NAMALWA (cell line): ENCODE results near the gene FAM174B.

Source experiments
- DNase-seq: peaks from one replicate; pipeline ENCODE4 v3.0.0-alpha.2; 2015; ENCODE audit warnings: low spot score

FAM174B gene

GRCh38 chr15:92638709-92639365 lies 16.7 kb downstream of the FAM174B start:
- DNase-seq: no peak

DNA sequence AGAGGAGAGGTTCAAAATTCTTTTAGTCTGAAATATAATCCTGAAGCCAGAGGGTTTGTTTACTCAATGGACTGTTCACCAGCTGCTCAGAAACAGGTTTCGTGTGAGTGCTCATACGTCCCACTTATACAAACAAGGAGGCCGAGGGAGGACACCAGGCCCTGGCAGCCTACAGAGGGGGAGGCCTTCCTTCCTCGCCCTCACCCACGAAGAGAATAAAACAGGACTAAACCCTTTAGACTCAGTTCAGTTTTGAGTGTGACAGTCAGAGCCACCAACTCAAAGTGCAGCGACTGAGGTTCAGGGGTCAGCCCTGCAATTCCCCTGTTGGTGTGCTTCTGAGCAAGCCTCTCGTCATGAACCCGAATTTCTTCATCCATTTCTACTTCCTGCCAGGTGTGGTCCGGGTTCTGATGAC lies 17.3 kb downstream of the FAM174B start:
- DNase-seq: no peak

GRCh38 chr15:92637626-92638025 lies 17.9 kb downstream of the FAM174B start:
- DNase-seq: no peak

GRCh38 chr15:92636908-92637481 lies 18.6 kb downstream of the FAM174B start:
- no peak for DNase-seq

DNA sequence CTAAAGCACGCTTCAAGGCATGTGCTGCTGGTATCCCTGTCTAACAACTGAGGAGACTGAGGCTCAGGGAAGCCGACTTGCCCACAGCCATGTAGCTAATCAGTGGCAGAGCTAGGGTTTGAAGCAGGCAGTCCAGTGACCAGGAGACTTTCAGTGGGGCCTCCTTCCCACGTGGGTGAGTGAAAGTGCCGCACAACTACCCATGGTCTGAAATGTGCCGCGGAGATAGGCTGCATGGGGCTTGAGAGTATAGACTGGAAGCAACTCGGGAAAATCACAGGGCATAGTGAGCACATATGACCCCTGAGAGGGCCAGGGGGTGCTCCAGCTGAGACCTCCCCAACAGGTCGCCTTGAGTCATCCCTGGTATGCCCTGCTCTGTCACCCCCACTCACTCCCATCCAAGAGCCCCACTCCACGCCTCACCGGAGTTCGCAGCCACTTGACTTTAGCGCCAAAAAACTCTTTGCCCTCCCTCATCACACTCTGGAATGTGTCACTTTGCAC lies 19.1 kb downstream of the FAM174B start:
- no peak for DNase-seq

DNA sequence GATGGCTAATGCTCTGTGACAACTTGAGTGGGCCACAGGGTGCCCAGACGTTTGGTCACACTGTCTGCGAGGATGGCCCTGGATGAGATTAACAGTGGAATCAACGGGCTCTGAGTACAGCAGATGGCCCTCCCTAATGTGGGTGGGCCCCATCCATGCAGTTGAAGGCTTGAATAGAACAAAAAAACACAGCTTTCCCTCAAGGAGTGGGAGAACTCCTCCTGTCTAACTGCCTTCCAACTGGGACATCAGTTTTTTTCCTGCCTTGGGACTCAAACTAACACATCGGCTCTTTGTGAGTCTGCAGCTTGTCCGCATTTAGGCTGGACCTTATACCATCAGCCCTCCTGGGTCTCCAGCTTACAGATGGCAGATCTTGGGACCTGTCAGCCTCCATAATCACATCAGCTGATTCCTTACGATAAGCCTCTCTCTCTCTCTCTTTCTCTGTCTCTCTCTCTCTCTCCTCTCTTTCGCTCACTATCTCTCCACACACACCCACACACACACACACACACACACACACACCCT lies 20.8 kb downstream of the FAM174B start:
- no peak for DNase-seq

GRCh38 chr15:92634060-92634459 lies 21.5 kb downstream of the FAM174B start:
- DNase-seq: no peak

DNA sequence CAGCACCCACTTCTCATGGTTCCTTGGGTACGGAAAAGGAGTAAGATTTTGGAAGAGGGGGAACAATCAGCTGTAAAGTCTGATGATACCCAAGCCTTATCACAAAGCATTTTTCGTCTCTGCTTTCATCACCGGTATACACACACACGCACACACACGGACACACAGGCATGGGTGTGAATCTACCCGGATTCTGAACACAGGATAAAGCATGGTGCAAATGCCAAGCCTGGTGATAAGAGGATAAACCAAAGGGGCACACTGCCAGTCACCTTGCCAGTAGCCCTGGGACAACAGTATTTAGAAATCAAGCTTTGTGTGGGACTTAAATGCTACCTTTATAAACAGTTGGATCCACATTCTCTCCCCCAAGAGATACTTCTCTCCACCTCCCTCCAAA lies 22.2 kb downstream of the FAM174B start:
- no peak for DNase-seq

GRCh38 chr15:92633001-92633400 lies 22.6 kb downstream of the FAM174B start:
- no peak for DNase-seq

- DNase-seq: no peak
Measured at GRCh38 chr15:92631721-92632120, 23.9 kb downstream of the FAM174B start.

GRCh38 chr15:92629975-92630626 lies 25.5 kb downstream of the FAM174B start:
- DNase-seq: no peak

GRCh38 chr15:92629276-92629974 lies 26.1 kb downstream of the FAM174B start:
- no peak for DNase-seq

DNA sequence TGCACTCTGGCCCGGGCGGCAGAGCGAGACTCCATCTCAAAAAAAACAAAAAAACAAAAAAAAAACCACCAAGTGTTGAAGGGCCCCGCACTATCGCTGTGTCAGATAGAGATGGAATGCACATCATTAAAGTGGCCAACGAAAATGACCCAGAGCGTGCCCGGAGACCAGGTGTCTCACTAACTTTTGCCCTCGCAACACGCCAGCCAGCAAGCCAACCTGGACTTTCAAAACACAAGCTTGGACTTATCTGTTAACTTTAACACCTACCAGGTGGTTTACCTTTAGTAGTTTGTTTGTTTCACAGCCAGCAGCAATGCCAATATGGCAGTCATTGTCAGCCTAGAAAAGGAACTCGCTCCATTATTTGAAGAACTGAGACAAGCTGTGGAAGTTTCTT lies 28.6 kb downstream of the FAM174B start:
- no peak for DNase-seq

DNA sequence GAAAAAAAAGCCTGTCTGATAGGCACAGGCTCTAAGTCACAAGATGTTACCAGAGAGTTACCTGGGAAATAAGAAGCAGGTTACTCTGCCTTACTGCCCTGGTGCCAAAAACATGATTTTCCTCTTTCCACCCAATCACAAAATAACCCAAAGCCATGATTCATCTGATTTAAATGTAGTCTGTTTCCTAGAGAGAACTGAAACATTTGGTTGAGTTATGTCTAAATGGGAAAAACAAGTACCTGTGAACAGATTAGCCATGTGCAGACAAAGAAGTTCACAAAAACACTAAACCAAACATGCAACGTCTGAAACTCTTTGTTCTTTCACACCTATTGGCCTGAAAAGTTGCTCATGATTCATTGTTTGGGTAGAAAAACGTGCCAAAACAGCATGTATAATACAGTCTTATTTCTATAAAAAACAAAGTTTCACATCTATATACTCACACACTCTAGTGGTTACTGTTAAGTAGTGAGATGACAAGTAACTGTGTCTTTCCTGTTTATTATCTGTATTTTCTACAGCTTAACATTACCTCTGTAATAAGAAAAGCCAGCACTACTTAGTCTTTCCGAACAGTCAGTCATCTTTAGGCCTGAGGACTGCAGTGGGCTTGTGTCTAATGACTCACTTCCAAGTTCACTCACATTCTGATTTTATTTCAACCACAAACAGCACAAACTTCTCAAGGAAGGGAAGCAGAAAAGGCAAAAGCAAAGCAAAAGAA lies 30.2 kb downstream of the FAM174B start:
- DNase-seq: no peak

DNA sequence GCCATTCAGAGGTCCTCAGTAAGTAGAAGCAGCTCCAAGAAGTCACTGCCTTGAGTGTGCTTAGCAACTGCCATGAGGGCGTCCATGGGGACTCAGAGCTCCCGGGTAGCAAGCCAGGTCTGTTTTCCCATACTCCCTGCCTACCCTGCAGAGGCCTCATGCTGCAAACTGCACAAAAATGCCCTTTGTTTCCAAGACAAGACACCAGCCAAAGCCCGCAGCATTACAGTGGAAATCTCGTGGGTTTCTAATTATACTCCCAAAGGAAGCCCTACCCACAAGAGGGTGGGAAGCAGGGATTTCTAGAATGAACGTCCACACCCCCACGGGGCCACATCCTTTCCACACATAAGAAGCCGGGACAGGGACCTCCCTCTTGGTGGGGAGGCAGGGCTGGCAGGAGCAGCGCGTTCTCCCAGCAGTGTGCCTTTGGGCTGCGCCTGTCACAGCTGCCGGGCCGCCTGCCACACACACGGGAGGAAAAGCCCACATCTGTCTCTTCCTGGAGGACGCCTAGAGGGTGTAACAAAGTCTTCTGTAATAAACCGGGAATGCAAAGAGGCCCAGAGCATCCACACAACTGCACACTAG lies 31.1 kb downstream of the FAM174B start:
- DNase-seq: no peak

- DNase-seq: no peak
Measured at GRCh38 chr15:92623435-92623834, 32.1 kb downstream of the FAM174B start.

GRCh38 chr15:92621972-92622533 lies 33.5 kb downstream of the FAM174B start:
- DNase-seq: no peak

DNA sequence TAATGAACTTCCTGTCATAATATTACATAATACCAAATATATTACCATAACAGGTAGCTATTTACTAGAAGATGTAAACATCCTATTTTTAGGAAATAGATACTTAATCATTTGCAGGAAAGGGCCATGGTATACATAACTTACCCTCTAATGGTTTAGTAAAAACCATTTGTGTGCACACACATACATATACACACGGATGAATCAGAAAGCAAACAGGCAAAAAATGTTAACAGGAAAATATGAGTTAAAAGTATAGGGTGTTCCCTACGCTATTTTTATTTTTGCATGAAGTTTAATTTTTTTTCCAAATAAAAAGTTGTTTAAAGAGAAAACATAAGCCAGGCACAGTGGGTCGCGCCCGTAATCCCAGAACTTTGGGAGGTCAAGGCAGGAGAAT lies 34.6 kb downstream of the FAM174B start:
- no peak for DNase-seq

DNA sequence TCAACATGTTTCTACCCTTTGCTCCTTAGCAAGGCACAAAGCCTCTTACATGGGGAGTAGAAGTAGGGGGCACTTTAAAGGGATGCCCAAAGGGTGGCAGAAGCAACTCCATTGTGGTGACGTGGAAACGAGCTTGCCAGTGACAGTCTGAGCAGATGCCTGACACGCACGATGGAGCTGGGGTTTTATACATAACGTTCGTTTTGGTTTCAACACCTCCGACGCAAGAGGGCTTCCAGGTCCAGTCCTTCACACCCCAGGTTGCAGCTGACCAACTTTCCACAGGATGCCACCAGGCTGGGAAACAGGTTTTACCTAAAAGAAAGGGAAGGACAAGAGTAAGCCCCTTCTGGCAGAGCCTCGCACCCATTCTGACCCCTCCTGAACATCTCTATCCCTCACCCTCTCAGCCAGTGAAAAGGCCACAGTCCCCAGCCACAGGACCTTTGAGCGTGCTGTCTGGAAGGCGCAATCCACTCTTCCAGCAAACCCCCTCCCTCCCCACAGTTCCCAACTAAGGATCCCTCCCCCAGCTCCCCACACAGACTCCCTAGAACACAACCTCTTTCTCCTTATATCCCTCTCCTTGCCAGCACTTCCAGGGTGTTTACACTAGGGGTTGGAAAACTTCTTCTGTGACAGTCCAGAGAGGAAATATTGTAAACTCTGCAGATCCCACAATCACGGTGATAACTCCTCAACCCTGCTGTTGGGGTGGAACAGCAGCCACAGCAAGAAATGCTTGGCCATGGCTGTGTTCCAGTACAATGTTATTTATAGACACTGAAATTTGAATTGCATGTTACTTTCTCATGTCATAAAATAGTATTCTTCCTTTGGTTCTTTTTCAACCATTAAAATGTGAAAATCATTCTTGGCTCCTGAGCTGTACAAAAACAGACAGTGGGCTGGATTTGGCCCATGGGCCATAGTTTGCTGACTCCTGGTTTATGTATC lies 36.2 kb downstream of the FAM174B start:
- no peak for DNase-seq
